Measurements from ENCODE around the gene B4GALT1. TPM values are rescaled to one million over a fixed set of nuclear protein-coding genes. Genes with fewer than 3 reads are reported as not detected.

The B4GALT1 gene
- total RNA-seq, 1 donor from 2014 or later = 118 TPM

GRCh38 chr9:33151601-33152000, 15.5 kb downstream of the B4GALT1 start:
- Mint-ChIP-seq H3K27me3 (no peaks in the 10 kb centered on the region), H3K36me3 (ENCODE audit: low read depth) (peaks cover 24% of the 10 kb centered on the region), H3K27ac (peak overlapping the region; percentile 84), H3K4me3 (peak overlapping the region; percentile 33), H3K9me3 (no peaks in the 10 kb centered on the region), H3K4me1 (peaks cover 91% of the 10 kb centered on the region)
- intact Hi-C loops (cut with micrococcal nuclease) = no loop called here
- CTCF ChIA-PET = interaction anchor here (1.1 to 2.2 kb wide), 6 partner anchors 10 to 75 kb away, joined by 3 to 8 read pairs (median 5); no protein-coding TSS in a partner anchor
- DNase-seq (no peak), ATAC-seq (ENCODE audit: low read depth) (no peak)
- POLR2A ChIA-PET = interaction anchor here (0.9 to 19.6 kb wide), 8 partner anchors 10 to 139 kb away, joined by 3 to 593 read pairs (median 4); partner anchors contain the start of genes B4GALT1 and NFX1
- TF ChIP-seq CTCF (IDR thresholded peaks at IDR 0.05) = no peak

- intact Hi-C loops (cut with micrococcal nuclease) = no loop called here
- ChIA-PET CTCF (interaction anchor here (1.1 to 2.2 kb wide), 7 partner anchors 9 to 75 kb away, joined by 3 to 8 read pairs (median 4); no protein-coding TSS in a partner anchor), POLR2A (interaction anchor here (0.9 to 19.6 kb wide), 8 partner anchors 10 to 139 kb away, joined by 3 to 593 read pairs (median 4); partner anchors contain the start of genes B4GALT1 and NFX1)
- H3K4me1 Mint-ChIP-seq = peaks cover 91% of the 10 kb centered on the region
- H3K27me3 Mint-ChIP-seq = no peaks in the 10 kb centered on the region
- peaks cover 28% of the 10 kb centered on the region for H3K36me3 Mint-ChIP-seq (ENCODE audit: low read depth)
- no peak for TF ChIP-seq CTCF (IDR thresholded peaks at IDR 0.05)
- H3K27ac Mint-ChIP-seq = peak overlapping the region; percentile 84
- ATAC-seq (ENCODE audit: low read depth) (peak; percentile 30), DNase-seq (no peak)
- H3K4me3 Mint-ChIP-seq = peak overlapping the region; percentile 33
- H3K9me3 Mint-ChIP-seq = no peaks in the 10 kb centered on the region
Measured at GRCh38 chr9:33151007-33151557, 16.1 kb downstream of the B4GALT1 start.

GRCh38 chr9:33148367-33149014, 18.6 kb downstream of the B4GALT1 start:
- H3K27ac Mint-ChIP-seq = peak overlapping the region; percentile 26
- H3K9me3 Mint-ChIP-seq = no peaks in the 10 kb centered on the region
- no peak for ATAC-seq (ENCODE audit: low read depth)
- H3K36me3 Mint-ChIP-seq (ENCODE audit: low read depth) = peaks cover 26% of the 10 kb centered on the region
- DNase-seq = no peak
- ChIA-PET CTCF (interaction anchor here (1.1 kb wide), 1 partner anchor 9 kb away, joined by 4 read pairs; no protein-coding TSS in a partner anchor), POLR2A (interaction anchor here (1.3 to 19.6 kb wide), 4 partner anchors 9 to 19 kb away, joined by 4 to 593 read pairs (median 5); partner anchors contain the start of gene B4GALT1)
- no peak for TF ChIP-seq CTCF (IDR thresholded peaks at IDR 0.05)
- no peaks in the 10 kb centered on the region for H3K27me3 Mint-ChIP-seq
- intact Hi-C loops (cut with micrococcal nuclease) = loop anchor here (1.0 kb wide), 1 partner anchor 11 kb away; no protein-coding TSS in a partner anchor
- H3K4me3 Mint-ChIP-seq = peak overlapping the region; percentile 11
- peaks cover 92% of the 10 kb centered on the region for H3K4me1 Mint-ChIP-seq

DNA sequence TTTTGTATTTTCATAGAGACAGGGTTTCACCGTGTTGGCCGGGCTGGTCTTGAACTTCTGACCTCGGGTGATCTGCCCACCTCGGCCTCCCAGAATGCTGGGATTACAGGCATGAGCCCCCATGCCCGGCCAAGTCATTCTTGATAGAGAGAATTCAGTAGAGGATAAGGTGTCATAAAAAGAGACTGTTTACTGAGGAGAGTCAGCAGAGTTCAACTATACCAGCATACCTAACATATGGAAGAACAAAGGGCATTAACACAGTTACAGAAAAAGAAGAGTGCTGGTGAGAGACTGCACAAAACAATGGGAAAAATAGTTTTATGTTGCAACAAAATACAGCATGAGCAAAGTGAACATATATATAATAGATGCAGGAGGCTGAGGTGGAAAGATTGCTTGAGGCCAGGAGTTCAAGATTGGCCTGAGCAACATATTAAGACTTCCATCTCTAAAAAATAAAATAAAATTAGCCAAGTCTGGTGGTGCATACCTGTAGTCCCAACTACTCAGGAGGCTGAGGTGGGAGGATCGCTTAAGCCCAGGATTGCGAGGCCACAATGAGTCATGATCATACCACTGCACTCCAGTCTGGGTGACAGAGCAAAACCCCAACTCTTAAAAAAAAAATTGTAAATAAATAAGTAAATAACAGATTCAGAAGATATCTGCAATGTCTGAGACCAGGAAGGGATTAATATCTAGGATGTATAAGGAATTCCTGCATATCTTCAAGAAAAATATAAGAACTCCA, 19.5 kb downstream of the B4GALT1 start:
- no peak for TF ChIP-seq CTCF (IDR thresholded peaks at IDR 0.05)
- intact Hi-C loops (cut with micrococcal nuclease) = loop anchor here (1.0 kb wide), 1 partner anchor 12 kb away; no protein-coding TSS in a partner anchor
- H3K36me3 Mint-ChIP-seq (ENCODE audit: low read depth) = peaks cover 28% of the 10 kb centered on the region
- ATAC-seq (ENCODE audit: low read depth) (no peak), DNase-seq (no peak)
- no peaks in the 10 kb centered on the region for H3K27me3 Mint-ChIP-seq
- POLR2A ChIA-PET = interaction anchor here (1.1 to 19.6 kb wide), 3 partner anchors 12 to 16 kb away, joined by 3 to 593 read pairs (median 6); partner anchors contain the start of gene B4GALT1
- no peaks in the 10 kb centered on the region for H3K9me3 Mint-ChIP-seq
- CTCF ChIA-PET = interaction anchor here (1.1 kb wide), 1 partner anchor 10 kb away, joined by 4 read pairs; no protein-coding TSS in a partner anchor
- H3K27ac Mint-ChIP-seq = peak overlapping the region; percentile 68
- peak overlapping the region; percentile 11 for H3K4me3 Mint-ChIP-seq
- H3K4me1 Mint-ChIP-seq = peaks cover 91% of the 10 kb centered on the region

All from activated B cell treated with CpG ODN at 0.5 μM for 24 hours (primary cell).